ENCODE measurements around the gene POLA1. TPM values are rescaled to one million over a fixed set of nuclear protein-coding genes. Genes with fewer than 3 reads are reported as not detected.

POLA1 gene
- total and polyA plus RNA-seq, 2 experiments from 2014 or later, result 4.9 to 19.0 TPM

DNA sequence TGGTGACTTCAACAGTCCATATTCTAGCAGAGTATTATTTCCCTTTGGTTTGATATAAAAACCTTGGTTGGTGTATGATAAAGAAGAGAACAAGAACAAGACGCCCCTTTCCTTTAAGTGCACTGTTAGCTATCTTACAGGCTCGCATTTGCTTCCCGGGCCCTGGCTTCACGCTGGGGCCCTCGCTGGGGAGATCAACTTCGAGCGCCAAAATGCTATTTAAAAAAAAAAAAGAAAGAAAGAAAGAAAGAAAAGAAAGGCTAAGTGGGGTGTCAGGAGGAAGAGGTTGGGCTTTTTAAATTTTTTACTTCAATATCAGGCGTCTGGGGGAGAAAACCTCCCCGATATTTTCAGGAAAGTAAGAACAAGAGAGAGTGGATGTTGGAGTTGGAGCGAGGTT, 310.3 kb downstream of the POLA1 start:
- Histone ChIP-seq H3K4me3 (no peak overlapping the region), H3K4me1 (ENCODE audit: insufficient read depth) (peaks cover 33% of the 10 kb centered on the region), H2AFZ (no peak overlapping the region), H3K27ac (no peak overlapping the region), H3K9me3 (ENCODE audit: low read depth) (no peaks in the 10 kb centered on the region), H3K36me3 (replicated peaks; ENCODE audit: insufficient read depth, low read depth) (no peaks in the 10 kb centered on the region), H3K27me3 (peaks cover 95% of the 10 kb centered on the region), H3K9me2 (replicated peaks; ENCODE audit: insufficient read depth) (no peaks in the 10 kb centered on the region), H3K79me2 (no peaks in the 10 kb centered on the region), H3K4me2 (peak overlapping the region; percentile 83), H4K20me1 (ENCODE audit: insufficient read depth, poor library complexity, severe bottlenecking) (no peaks in the 10 kb centered on the region)
- no peak for TF ChIP-seq EZH2 (IDR thresholded peaks at IDR 0.05; ENCODE audit: borderline replicate concordance)
- TF ChIP-seq, protein P1, sequence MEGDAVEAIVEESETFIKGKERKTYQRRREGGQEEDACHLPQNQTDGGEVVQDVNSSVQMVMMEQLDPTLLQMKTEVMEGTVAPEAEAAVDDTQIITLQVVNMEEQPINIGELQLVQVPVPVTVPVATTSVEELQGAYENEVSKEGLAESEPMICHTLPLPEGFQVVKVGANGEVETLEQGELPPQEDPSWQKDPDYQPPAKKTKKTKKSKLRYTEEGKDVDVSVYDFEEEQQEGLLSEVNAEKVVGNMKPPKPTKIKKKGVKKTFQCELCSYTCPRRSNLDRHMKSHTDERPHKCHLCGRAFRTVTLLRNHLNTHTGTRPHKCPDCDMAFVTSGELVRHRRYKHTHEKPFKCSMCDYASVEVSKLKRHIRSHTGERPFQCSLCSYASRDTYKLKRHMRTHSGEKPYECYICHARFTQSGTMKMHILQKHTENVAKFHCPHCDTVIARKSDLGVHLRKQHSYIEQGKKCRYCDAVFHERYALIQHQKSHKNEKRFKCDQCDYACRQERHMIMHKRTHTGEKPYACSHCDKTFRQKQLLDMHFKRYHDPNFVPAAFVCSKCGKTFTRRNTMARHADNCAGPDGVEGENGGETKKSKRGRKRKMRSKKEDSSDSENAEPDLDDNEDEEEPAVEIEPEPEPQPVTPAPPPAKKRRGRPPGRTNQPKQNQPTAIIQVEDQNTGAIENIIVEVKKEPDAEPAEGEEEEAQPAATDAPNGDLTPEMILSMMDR (IDR thresholded peaks at IDR 0.05; ENCODE audit: poor library complexity), result no peak
- TF ChIP-seq EZH2phosphoT487 (IDR thresholded peaks at IDR 0.05; ENCODE audit: low read depth, severe bottlenecking, unreplicated experiment), result no peak
- WGBS (ENCODE audit: low lambda C conversion rate, missing lambda C conversion rate), result 0% methylated on average over 10 of the region's 10 CpGs
- no peak for DNase-seq (ENCODE audit: low spot score)

DNA sequence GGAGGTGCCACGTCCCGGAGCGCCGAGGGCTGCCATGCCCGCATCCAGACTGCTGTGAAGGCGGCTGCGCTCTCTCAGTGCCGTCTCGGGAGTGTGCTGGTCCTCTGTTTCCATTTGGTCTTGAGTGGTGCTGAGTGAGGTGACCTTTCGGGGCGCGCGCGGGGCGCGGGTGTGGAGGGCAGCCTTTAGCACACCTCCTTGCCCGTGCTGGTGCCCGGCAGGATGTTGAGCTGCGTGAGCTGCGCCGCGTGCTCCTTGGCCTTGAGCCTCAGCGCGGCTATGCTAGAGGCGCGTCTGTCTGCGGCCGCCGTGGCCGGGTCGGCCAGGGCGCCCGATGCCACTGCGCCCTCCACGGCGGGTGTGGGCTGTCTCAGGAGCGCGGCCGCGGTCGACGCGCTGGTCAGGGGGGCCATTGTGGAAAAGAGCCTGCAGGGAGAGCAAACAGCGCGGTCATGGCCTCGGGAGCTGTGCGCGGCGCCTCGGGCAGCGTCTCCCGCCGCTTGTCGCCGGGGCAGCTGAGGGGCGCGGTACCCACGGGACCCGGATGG, 310.8 kb downstream of the POLA1 start:
- Histone ChIP-seq H3K27ac (no peak overlapping the region), H4K20me1 (ENCODE audit: insufficient read depth, poor library complexity, severe bottlenecking) (no peaks in the 10 kb centered on the region), H3K4me1 (ENCODE audit: insufficient read depth) (peaks cover 33% of the 10 kb centered on the region), H3K4me2 (peak overlapping the region; percentile 83), H3K9me2 (replicated peaks; ENCODE audit: insufficient read depth) (no peaks in the 10 kb centered on the region), H3K4me3 (no peak overlapping the region), H3K36me3 (replicated peaks; ENCODE audit: insufficient read depth, low read depth) (no peaks in the 10 kb centered on the region), H3K79me2 (no peaks in the 10 kb centered on the region), H3K27me3 (peaks cover 96% of the 10 kb centered on the region), H3K9me3 (ENCODE audit: low read depth) (no peaks in the 10 kb centered on the region), H2AFZ (peak overlapping the region; percentile 31)
- TF ChIP-seq EZH2 (IDR thresholded peaks at IDR 0.05; ENCODE audit: borderline replicate concordance), result peak; percentile 72
- TF ChIP-seq, protein P1 (IDR thresholded peaks at IDR 0.05; ENCODE audit: poor library complexity), result no peak
- DNase-seq (ENCODE audit: low spot score), result no peak
- WGBS (ENCODE audit: low lambda C conversion rate, missing lambda C conversion rate), result 3% methylated on average over 50 of the region's 59 CpGs

DNA sequence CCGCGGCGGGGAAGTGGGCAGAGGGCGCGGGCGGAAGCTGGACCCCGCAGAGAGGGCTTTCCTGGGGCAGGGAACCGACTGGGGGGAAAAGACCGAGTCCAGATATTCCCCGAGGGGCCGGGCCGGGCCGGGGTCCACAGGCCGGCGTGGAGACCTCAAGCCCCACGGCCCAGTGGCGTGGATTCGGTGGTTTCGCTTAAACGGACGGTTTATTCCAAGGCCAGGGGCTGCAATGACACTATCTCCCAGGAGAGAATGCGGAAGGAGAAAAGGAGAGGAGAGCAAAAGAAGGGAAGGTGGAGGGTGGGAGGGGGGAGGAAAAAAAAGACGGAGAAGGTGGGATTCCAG, 311.3 kb downstream of the POLA1 start:
- Histone ChIP-seq H2AFZ (peak overlapping the region; percentile 40), H3K79me2 (no peaks in the 10 kb centered on the region), H3K27me3 (peaks cover 96% of the 10 kb centered on the region), H3K9me3 (ENCODE audit: low read depth) (no peaks in the 10 kb centered on the region), H3K36me3 (replicated peaks; ENCODE audit: insufficient read depth, low read depth) (no peaks in the 10 kb centered on the region), H3K4me2 (peak overlapping the region; percentile 83), H3K4me1 (ENCODE audit: insufficient read depth) (peaks cover 33% of the 10 kb centered on the region), H3K27ac (no peak overlapping the region), H3K9me2 (replicated peaks; ENCODE audit: insufficient read depth) (no peaks in the 10 kb centered on the region), H3K4me3 (peak overlapping the region; percentile 4), H4K20me1 (ENCODE audit: insufficient read depth, poor library complexity, severe bottlenecking) (no peaks in the 10 kb centered on the region)
- no peak for DNase-seq (ENCODE audit: low spot score)
- TF ChIP-seq, protein P1 (IDR thresholded peaks at IDR 0.05; ENCODE audit: poor library complexity), result no peak
- peak; percentile 76 for TF ChIP-seq EZH2phosphoT487 (IDR thresholded peaks at IDR 0.05; ENCODE audit: low read depth, severe bottlenecking, unreplicated experiment)
- peak; percentile 41 for TF ChIP-seq EZH2 (IDR thresholded peaks at IDR 0.05; ENCODE audit: borderline replicate concordance)
- WGBS (ENCODE audit: low lambda C conversion rate, missing lambda C conversion rate), result 2% methylated on average over 21 of the region's 23 CpGs

All from hepatocyte (in vitro differentiated cells).